HG02642 (cell line): ENCODE measurements around the gene THAP8.
"Not testable (repeated sequence)": the region's sequence is repeated elsewhere in the genome, so short reads cannot be mapped to it uniquely, and the experiment has no call there.

Source experiments
- ATAC-seq: cut with Tn5 transposase; IDR thresholded peaks from one replicate; pipeline ENCODE4 v1.9.1; 2021; ENCODE audit warnings: mild to moderate bottlenecking; ENCODE audit not compliant: unreplicated experiment, poor library complexity

Gene THAP8

GRCh38 chr19:36072081-36072480 lies 18.0 kb upstream of the THAP8 start:
- ATAC-seq = no peak

GRCh38 chr19:36068810-36069499 lies 14.9 kb upstream of the THAP8 start:
- not testable (repeated sequence) for ATAC-seq

GRCh38 chr19:36067681-36068080 lies 13.6 kb upstream of the THAP8 start:
- ATAC-seq = no peak

- ATAC-seq = no peak
These were observed 10.7 kb upstream of the THAP8 start for GRCh38 chr19:36064826-36065225.

- ATAC-seq = no peak
These were observed 7.3 kb upstream of the THAP8 start for GRCh38 chr19:36061367-36061766.

- ATAC-seq = no peak
These were observed 6.3 kb upstream of the THAP8 start for GRCh38 chr19:36060430-36060829.

- ATAC-seq = no peak
These were observed 5.3 kb upstream of the THAP8 start for GRCh38 chr19:36059180-36059910.

- no peak for ATAC-seq
These were observed 4.5 kb upstream of the THAP8 start for GRCh38 chr19:36058481-36059179.

GRCh38 chr19:36054733-36055686 lies 925 bp upstream of the THAP8 start, which contains the start of gene WDR62:
Gene WDR62, plus strand, starts transcription at chr19:36054897. Its CDS starts 75 bp downstream, at chr19:36054972.
- peak; percentile 79 for ATAC-seq

GRCh38 chr19:36051637-36052036 lies 2.4 kb downstream of the THAP8 start:
- no peak for ATAC-seq

GRCh38 chr19:36051236-36051635 lies 2.8 kb downstream of the THAP8 start:
- ATAC-seq = no peak

- ATAC-seq = no peak
These were observed 4.9 kb downstream of the THAP8 start for GRCh38 chr19:36049080-36049698.

GRCh38 chr19:36047835-36048234 lies 6.2 kb downstream of the THAP8 start:
- ATAC-seq = no peak

- ATAC-seq = no peak
These were observed 7.5 kb downstream of the THAP8 start for GRCh38 chr19:36046443-36047050.

GRCh38 chr19:36043952-36044351 lies 10.1 kb downstream of the THAP8 start:
- no peak for ATAC-seq

GRCh38 chr19:36041831-36042230 lies 12.3 kb downstream of the THAP8 start:
- no peak for ATAC-seq

- ATAC-seq = not testable (repeated sequence)
These were observed 13.0 kb downstream of the THAP8 start for GRCh38 chr19:36041092-36041491.

- no peak for ATAC-seq
These were observed 13.6 kb downstream of the THAP8 start for GRCh38 chr19:36040495-36040894.
